Liver (tissue), 9 donors: ENCODE measurements around the gene PCDHGB1. TPM values are rescaled to one million over a fixed set of nuclear protein-coding genes. Genes with fewer than 3 reads are reported as not detected.
A peak's percentile ranks its signal among the peaks of the same experiment; 100 is the strongest.

Source experiments
- DNase-seq: peaks from one replicate; pipeline ENCODE4 v3.0.0-alpha.2; 2017; ENCODE audit warnings: low spot score
- H3K27ac ChIP-seq, 2 donors: one replicate each; pipeline ENCODE4 v1.7.0; 2013; ENCODE audit warnings: inconsistent platforms in 2 of 2, low read length in 2 of 2, control low read depth in 1 of 2, low read depth in 1 of 2, mild to moderate bottlenecking in 1 of 2
- H3K27me3 ChIP-seq, 4 donors: one replicate each; pipeline versions ENCODE4 v1.6.1 to v1.7.0; 2013; ENCODE audit warnings: low read length in 3 of 4, inconsistent platforms in 1 of 4, mild to moderate bottlenecking in 1 of 4, moderate library complexity in 1 of 4; ENCODE audit not compliant: control insufficient read depth in 4 of 4, insufficient read depth in 4 of 4
- H3K36me3 ChIP-seq, 4 donors: one replicate each; pipeline versions ENCODE4 v1.6.1 to v1.7.0; 2013; ENCODE audit warnings: low read length in 3 of 4, mild to moderate bottlenecking in 3 of 4, low read depth in 1 of 4, moderate library complexity in 1 of 4; ENCODE audit not compliant: control insufficient read depth in 4 of 4, insufficient read depth in 3 of 4
- H3K4me1 ChIP-seq, 4 donors: one replicate each; pipeline versions ENCODE4 v1.6.1 to v1.7.0; 2013; ENCODE audit warnings: low read length in 3 of 4, mild to moderate bottlenecking in 3 of 4, moderate library complexity in 1 of 4; ENCODE audit not compliant: control insufficient read depth in 4 of 4, insufficient read depth in 4 of 4
- H3K4me3 ChIP-seq, 3 donors: one replicate each; pipeline versions ENCODE4 v1.6.1 to v1.7.0; 2013; ENCODE audit warnings: low read length in 3 of 3, control low read depth in 1 of 3, low read depth in 1 of 3, mild to moderate bottlenecking in 1 of 3
- H3K9ac ChIP-seq, 2 donors: one replicate each; pipeline ENCODE4 v1.7.0; 2013; ENCODE audit warnings: low read length in 2 of 2, mild to moderate bottlenecking in 2 of 2, moderate library complexity in 2 of 2, control low read depth in 1 of 2, low read depth in 1 of 2
- H3K9me3 ChIP-seq, 4 donors: one replicate each; pipeline versions ENCODE4 v1.6.1 to v1.7.0; 2013; ENCODE audit warnings: low read length in 3 of 4; ENCODE audit not compliant: control insufficient read depth in 4 of 4
- EGR1 ChIP-seq, 2 donors: IDR thresholded peaks; 2 replicates each; pipeline ENCODE4 v1.6.1; 2016 to 2018; ENCODE audit warnings: antibody characterized with exemption in 2 of 2, low read depth in 2 of 2
- HNF4A ChIP-seq, 2 donors: conservative IDR thresholded peaks; 2 replicates each; pipeline ENCODE4 v1.6.1; 2016; ENCODE audit warnings: antibody characterized with exemption in 2 of 2, mild to moderate bottlenecking in 2 of 2
- NR2F2 ChIP-seq: IDR thresholded peaks from 2 replicates; pipeline ENCODE4 v1.6.1; 2016; ENCODE audit warnings: antibody characterized with exemption
- RXRA ChIP-seq, 2 donors: IDR thresholded peaks; 2 replicates each; pipeline ENCODE4 v1.6.1; 2017 to 2018; ENCODE audit warnings: antibody characterized with exemption in 2 of 2, mild to moderate bottlenecking in 1 of 2
- YY1 ChIP-seq: IDR thresholded peaks from 2 replicates; pipeline ENCODE4 v1.6.1; 2016; ENCODE audit warnings: antibody characterized with exemption, mild to moderate bottlenecking
- WGBS: extraction: QIAGEN DNeasy Blood & Tissue Kit; methylation state at CpG from one replicate; pipeline ENCODE4 v1.1.7; 2013; 5-methylcytosine and 5-hydroxymethylcytosine counted together
- polyA plus RNA-seq, 2 donors: library from polyadenylated mRNA; stranded (reverse) in 1 of 2; unstranded in 1 of 2; fragments of 200-250 nt in 1 of 2; fragments of >200 nt in 1 of 2; fragmentation: Nextera tagmentation in 1 of 2; extraction: Ambion mirVana in 1 of 2; gene quantifications; one replicate each; pipeline versions ENCODE4 v1.2.1 to v1.2.3, GENCODE V29; 2013 to 2015
- total RNA-seq, 2 donors: library from RNA; depleted of rRNA; stranded (reverse); fragments of >200 nt; gene quantifications; one replicate each; pipeline ENCODE4 v1.2.3, GENCODE V29; 2014
- TF ChIP-seq, protein P1 (sequence below): fragments of 150-350 bp; IDR thresholded peaks from 2 replicates; pipeline ENCODE4 v1.5.1; 2017; ENCODE audit warnings: improper control_type of control experiment, low read depth, low read length; ENCODE audit not compliant: missing input control
- TF ChIP-seq, protein P2 (sequence below): IDR thresholded peaks from 2 replicates; pipeline ENCODE4 v1.6.1; 2016; ENCODE audit warnings: antibody characterized with exemption
- donor health status: healthy.
- donor health status: healthy.
- donor health status: healthy.
- donor health status: healthy.
- donor health status: healthy.

Gene PCDHGB1
- total and polyA plus RNA-seq, 4 donors, result 0.10 to 0.75 (median 0.13) TPM

GRCh38 chr5:141399555-141400258 is 49.8 kb downstream of the PCDHGB1 start:
- Histone ChIP-seq H3K9me3 (peaks cover 16 to 67% (median 33%) of the 10 kb centered on the region in 4 donors), H3K4me3 (peak overlapping the region in 2 of 3 donors; percentile 6 to 54)

More at GRCh38 chr5:141399555-141400258, 49.8 kb downstream of the PCDHGB1 start:
- WGBS, result 29% methylated on average over 61 of the region's 61 CpGs
- Histone ChIP-seq H3K27me3 (peaks cover 0 to 3% (median 0%) of the 10 kb centered on the region in 4 donors), H3K9ac (no peak overlapping the region), H3K4me1 (peaks cover 0 to 4% (median 0%) of the 10 kb centered on the region in 4 donors), H3K27ac (no peak overlapping the region), H3K36me3 (no peaks in the 10 kb centered on the region)
- no peak for DNase-seq
- TF ChIP-seq YY1 (no peak), EGR1 (IDR thresholded peaks at IDR 0.05; ENCODE audit: low read depth in 2 of 2) (no peak), HNF4A (conservative IDR thresholded peaks at IDR 0.05) (no peak), RXRA (IDR thresholded peaks at IDR 0.05) (no peak), NR2F2 (no peak)
- TF ChIP-seq, protein P1, sequence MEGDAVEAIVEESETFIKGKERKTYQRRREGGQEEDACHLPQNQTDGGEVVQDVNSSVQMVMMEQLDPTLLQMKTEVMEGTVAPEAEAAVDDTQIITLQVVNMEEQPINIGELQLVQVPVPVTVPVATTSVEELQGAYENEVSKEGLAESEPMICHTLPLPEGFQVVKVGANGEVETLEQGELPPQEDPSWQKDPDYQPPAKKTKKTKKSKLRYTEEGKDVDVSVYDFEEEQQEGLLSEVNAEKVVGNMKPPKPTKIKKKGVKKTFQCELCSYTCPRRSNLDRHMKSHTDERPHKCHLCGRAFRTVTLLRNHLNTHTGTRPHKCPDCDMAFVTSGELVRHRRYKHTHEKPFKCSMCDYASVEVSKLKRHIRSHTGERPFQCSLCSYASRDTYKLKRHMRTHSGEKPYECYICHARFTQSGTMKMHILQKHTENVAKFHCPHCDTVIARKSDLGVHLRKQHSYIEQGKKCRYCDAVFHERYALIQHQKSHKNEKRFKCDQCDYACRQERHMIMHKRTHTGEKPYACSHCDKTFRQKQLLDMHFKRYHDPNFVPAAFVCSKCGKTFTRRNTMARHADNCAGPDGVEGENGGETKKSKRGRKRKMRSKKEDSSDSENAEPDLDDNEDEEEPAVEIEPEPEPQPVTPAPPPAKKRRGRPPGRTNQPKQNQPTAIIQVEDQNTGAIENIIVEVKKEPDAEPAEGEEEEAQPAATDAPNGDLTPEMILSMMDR, result no peak
- TF ChIP-seq, protein P2, sequence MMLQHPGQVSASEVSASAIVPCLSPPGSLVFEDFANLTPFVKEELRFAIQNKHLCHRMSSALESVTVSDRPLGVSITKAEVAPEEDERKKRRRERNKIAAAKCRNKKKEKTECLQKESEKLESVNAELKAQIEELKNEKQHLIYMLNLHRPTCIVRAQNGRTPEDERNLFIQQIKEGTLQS, result no peak

Other genes starting within 250 kb of the PCDHGB1 start
Only the 30 nearest of the 37 such genes appear.
- gene PCDHB9, start 162.9 kb upstream of the PCDHGB1 start, total RNA-seq, result under 1 TPM; 0.09 to 0.25 TPM
- gene PCDHB9, start 162.9 kb upstream of the PCDHGB1 start, polyA plus RNA-seq, result under 1 TPM; 0.03 to 0.07 TPM
- under 1 TPM; 0.14 to 0.17 TPM for gene PCDHB10, start 157.7 kb upstream of the PCDHGB1 start, total RNA-seq
- gene PCDHB10, start 157.7 kb upstream of the PCDHGB1 start, polyA plus RNA-seq, result under 1 TPM; 0.07 TPM
- gene PCDHB11, start 150.5 kb upstream of the PCDHGB1 start, total RNA-seq, result under 1 TPM; 0.23 to 0.33 TPM
- under 1 TPM; 0.08 to 0.09 TPM for gene PCDHB11, start 150.5 kb upstream of the PCDHGB1 start, polyA plus RNA-seq
- under 1 TPM; 0.28 to 0.33 TPM for gene PCDHB12, start 141.4 kb upstream of the PCDHGB1 start, total RNA-seq
- under 1 TPM; 0.06 to 0.12 TPM for gene PCDHB12, start 141.4 kb upstream of the PCDHGB1 start, polyA plus RNA-seq
- under 1 TPM; 0.19 to 0.42 TPM for gene PCDHB13, start 136.2 kb upstream of the PCDHGB1 start, total RNA-seq
- gene PCDHB13, start 136.2 kb upstream of the PCDHGB1 start, polyA plus RNA-seq, result under 1 TPM; 0.11 to 0.17 TPM
- gene PCDHB14, start 126.8 kb upstream of the PCDHGB1 start, total RNA-seq, result under 1 TPM; 0.42 to 0.47 TPM
- under 1 TPM; 0.10 to 0.23 TPM for gene PCDHB14, start 126.8 kb upstream of the PCDHGB1 start, polyA plus RNA-seq
- gene PCDHB15, start 104.7 kb upstream of the PCDHGB1 start, total RNA-seq, result under 1 TPM; 0.28 to 0.59 TPM
- gene PCDHB15, start 104.7 kb upstream of the PCDHGB1 start, polyA plus RNA-seq, result under 1 TPM; 0.21 to 0.52 TPM
- under 1 TPM; 0.19 to 0.42 TPM for gene SLC25A2, start 46.0 kb upstream of the PCDHGB1 start, total RNA-seq
- gene SLC25A2, start 46.0 kb upstream of the PCDHGB1 start, polyA plus RNA-seq, result not detected
- 10 to 100 TPM; 25.7 to 36.3 TPM for gene TAF7, start 29.3 kb upstream of the PCDHGB1 start, total RNA-seq
- 10 to 100 TPM; 23.5 to 30.8 TPM for gene TAF7, start 29.3 kb upstream of the PCDHGB1 start, polyA plus RNA-seq
- under 1 TPM; 0.05 to 0.08 TPM for gene PCDHGA1, start 19.6 kb upstream of the PCDHGB1 start, total RNA-seq
- gene PCDHGA1, start 19.6 kb upstream of the PCDHGB1 start, polyA plus RNA-seq, result under 1 TPM in 1 of 2 donors, not detected in 1; 0.05 TPM
- gene PCDHGA2, start 11.3 kb upstream of the PCDHGB1 start, total RNA-seq, result under 1 TPM; 0.23 to 0.42 TPM
- gene PCDHGA2, start 11.3 kb upstream of the PCDHGB1 start, polyA plus RNA-seq, result under 1 TPM; 0.26 to 0.46 TPM
- under 1 TPM; 0.09 to 0.59 TPM for gene PCDHGA3, start 6.3 kb upstream of the PCDHGB1 start, total RNA-seq
- under 1 TPM; 0.25 to 0.32 TPM for gene PCDHGA3, start 6.3 kb upstream of the PCDHGB1 start, polyA plus RNA-seq
- under 1 TPM; 0.23 to 0.92 TPM for gene PCDHGA4, start 4.9 kb downstream of the PCDHGB1 start, total RNA-seq
- under 1 TPM; 0.15 to 0.21 TPM for gene PCDHGA4, start 4.9 kb downstream of the PCDHGB1 start, polyA plus RNA-seq
- gene PCDHGB2, start 9.9 kb downstream of the PCDHGB1 start, total RNA-seq, result 1 to 10 TPM in 1 of 2 donors, under 1 TPM in 1; 0.47 to 1.0 TPM
- gene PCDHGB2, start 9.9 kb downstream of the PCDHGB1 start, polyA plus RNA-seq, result under 1 TPM in 1 of 2 donors, not detected in 1; 0.28 TPM
- under 1 TPM; 0.09 to 0.50 TPM for gene PCDHGA5, start 14.1 kb downstream of the PCDHGB1 start, total RNA-seq
- gene PCDHGA5, start 14.1 kb downstream of the PCDHGB1 start, polyA plus RNA-seq, result under 1 TPM; 0.04 to 0.08 TPM
- gene PCDHGB3, start 20.1 kb downstream of the PCDHGB1 start, total RNA-seq, result 1 to 10 TPM in 1 of 2 donors, under 1 TPM in 1; 0.37 to 1.2 TPM
- gene PCDHGB3, start 20.1 kb downstream of the PCDHGB1 start, polyA plus RNA-seq, result under 1 TPM in 1 of 2 donors, not detected in 1; 0.07 TPM
- gene PCDHGA6, start 23.8 kb downstream of the PCDHGB1 start, total RNA-seq, result under 1 TPM; 0.37 to 0.67 TPM
- gene PCDHGA6, start 23.8 kb downstream of the PCDHGB1 start, polyA plus RNA-seq, result under 1 TPM; 0.08 to 0.18 TPM
- under 1 TPM; 0.19 to 0.67 TPM for gene PCDHGA7, start 32.6 kb downstream of the PCDHGB1 start, total RNA-seq
- under 1 TPM; 0.21 TPM for gene PCDHGA7, start 32.6 kb downstream of the PCDHGB1 start, polyA plus RNA-seq
- gene PCDHGB4, start 37.6 kb downstream of the PCDHGB1 start, total RNA-seq, result 1 to 10 TPM; 1.7 to 2.8 TPM
- gene PCDHGB4, start 37.6 kb downstream of the PCDHGB1 start, polyA plus RNA-seq, result 1 to 10 TPM in 1 of 2 donors, under 1 TPM in 1; 0.76 to 1.4 TPM
- under 1 TPM; 0.14 to 0.75 TPM for gene PCDHGA8, start 42.5 kb downstream of the PCDHGB1 start, total RNA-seq
- gene PCDHGA8, start 42.5 kb downstream of the PCDHGB1 start, polyA plus RNA-seq, result under 1 TPM; 0.02 to 0.13 TPM
- gene PCDHGB5, start 47.8 kb downstream of the PCDHGB1 start, total RNA-seq, result 1 to 10 TPM; 2.5 to 3.8 TPM
- 1 to 10 TPM in 1 of 2 donors, under 1 TPM in 1; 0.76 to 2.0 TPM for gene PCDHGB5, start 47.8 kb downstream of the PCDHGB1 start, polyA plus RNA-seq
- 1 to 10 TPM in 1 of 2 donors, under 1 TPM in 1; 0.51 to 2.8 TPM for gene PCDHGA9, start 52.7 kb downstream of the PCDHGB1 start, total RNA-seq
- under 1 TPM; 0.11 to 0.63 TPM for gene PCDHGA9, start 52.7 kb downstream of the PCDHGB1 start, polyA plus RNA-seq
- gene PCDHGB6, start 57.9 kb downstream of the PCDHGB1 start, total RNA-seq, result 1 to 10 TPM; 1.4 to 2.8 TPM
- 1 to 10 TPM in 1 of 2 donors, under 1 TPM in 1; 0.53 to 1.8 TPM for gene PCDHGB6, start 57.9 kb downstream of the PCDHGB1 start, polyA plus RNA-seq
- 1 to 10 TPM; 2.0 to 3.9 TPM for gene PCDHGA10, start 62.9 kb downstream of the PCDHGB1 start, total RNA-seq
- gene PCDHGA10, start 62.9 kb downstream of the PCDHGB1 start, polyA plus RNA-seq, result 1 to 10 TPM; 1.2 to 1.3 TPM
- gene PCDHGB7, start 67.6 kb downstream of the PCDHGB1 start, total RNA-seq, result 1 to 10 TPM; 1.6 to 3.1 TPM
- gene PCDHGB7, start 67.6 kb downstream of the PCDHGB1 start, polyA plus RNA-seq, result under 1 TPM; 0.74 to 0.78 TPM
- 1 to 10 TPM in 1 of 2 donors, under 1 TPM in 1; 0.75 to 2.5 TPM for gene PCDHGA11, start 71.0 kb downstream of the PCDHGB1 start, total RNA-seq
- gene PCDHGA11, start 71.0 kb downstream of the PCDHGB1 start, polyA plus RNA-seq, result under 1 TPM; 0.22 to 0.25 TPM
- gene PCDHGA12, start 80.4 kb downstream of the PCDHGB1 start, total RNA-seq, result 1 to 10 TPM in 1 of 2 donors, under 1 TPM in 1; 0.37 to 1.9 TPM
- under 1 TPM; 0.39 to 0.74 TPM for gene PCDHGA12, start 80.4 kb downstream of the PCDHGB1 start, polyA plus RNA-seq
- gene PCDHGC3, start 125.9 kb downstream of the PCDHGB1 start, total RNA-seq, result 1 to 10 TPM; 3.7 to 5.7 TPM
- 10 to 100 TPM in 1 of 2 donors, 1 to 10 TPM in 1; 6.8 to 11.0 TPM for gene PCDHGC3, start 125.9 kb downstream of the PCDHGB1 start, polyA plus RNA-seq
- gene PCDHGC4, start 134.9 kb downstream of the PCDHGB1 start, total RNA-seq, result 1 to 10 TPM in 1 of 2 donors, under 1 TPM in 1; 0.33 to 1.4 TPM
- not detected for gene PCDHGC4, start 134.9 kb downstream of the PCDHGB1 start, polyA plus RNA-seq
- gene PCDHGC5, start 139.0 kb downstream of the PCDHGB1 start, total RNA-seq, result 1 to 10 TPM in 1 of 2 donors, under 1 TPM in 1; 0.19 to 1.1 TPM
- under 1 TPM in 1 of 2 donors, not detected in 1; 0.02 TPM for gene PCDHGC5, start 139.0 kb downstream of the PCDHGB1 start, polyA plus RNA-seq